ENCODE data around the gene SHOC2. TPM values are rescaled to one million over a fixed set of nuclear protein-coding genes. Genes with fewer than 3 reads are reported as not detected.

The SHOC2 gene
- 10 to 100 TPM; 32.9 to 48.9 TPM for total RNA-seq

GRCh38 chr10:110919349-110919931 lies at the start of gene SHOC2:
Gene SHOC2, plus strand, starts transcription at chr10:110919604. Its CDS starts 44,755 bp downstream, at chr10:110964359.
- peak in 1 of 2 donors; percentile 44 for TF ChIP-seq CTCF (IDR thresholded peaks at IDR 0.05)
- Histone ChIP-seq H3K9me3 (no peaks in the 10 kb centered on the region), H3K4me1 (peaks cover 0 to 35% of the 10 kb centered on the region in 2 donors), H3K27ac (peak within 1 kb of the TSS; percentile 98 to 99), H3K27me3 (no peaks in the 10 kb centered on the region), H3K36me3 (no peaks in the 10 kb centered on the region), H3K4me3 (peak within 1 kb of the TSS; percentile 80 to 82)
- peak; percentile 99 for DNase-seq (ENCODE audit: low spot score)

- no peaks in the 10 kb centered on the region for H3K27me3 ChIP-seq
- no peak for TF ChIP-seq CTCF (IDR thresholded peaks at IDR 0.05)
- H3K27ac ChIP-seq: peak overlapping the region; percentile 96 to 99
- peaks cover 0 to 24% of the 10 kb centered on the region in 2 donors for H3K4me1 ChIP-seq
- H3K9me3 ChIP-seq: no peaks in the 10 kb centered on the region
- H3K36me3 ChIP-seq: peaks cover under 1% of the 10 kb centered on the region
- H3K4me3 ChIP-seq: peak overlapping the region; percentile 74 to 99
- no peak for DNase-seq (ENCODE audit: low spot score)
Measured at GRCh38 chr10:110870823-110871297, 48.5 kb upstream of the SHOC2 start.

GRCh38 chr10:110871298-110872084 lies 47.9 kb upstream of the SHOC2 start, which contains the start of gene PDCD4:
Gene PDCD4, plus strand, starts transcription at chr10:110871928. Its CDS starts 4,100 bp downstream, at chr10:110876028.
- Histone ChIP-seq H3K27ac (peak within 1 kb of the TSS; percentile 96 to 99), H3K4me3 (peak within 1 kb of the TSS; percentile 74 to 99), H3K27me3 (no peaks in the 10 kb centered on the region), H3K36me3 (peaks cover 6% of the 10 kb centered on the region), H3K9me3 (no peaks in the 10 kb centered on the region), H3K4me1 (peaks cover 0 to 19% of the 10 kb centered on the region in 2 donors)
- no peak for TF ChIP-seq CTCF (IDR thresholded peaks at IDR 0.05)
- peak; percentile 100 for DNase-seq (ENCODE audit: low spot score)

- peaks cover 0 to 19% of the 10 kb centered on the region in 2 donors for H3K4me1 ChIP-seq
- peak in 1 of 2 donors; percentile 9 for TF ChIP-seq CTCF (IDR thresholded peaks at IDR 0.05)
- H3K36me3 ChIP-seq: peaks cover 6% of the 10 kb centered on the region
- no peaks in the 10 kb centered on the region for H3K9me3 ChIP-seq
- DNase-seq (ENCODE audit: low spot score): peak; percentile 73
- H3K4me3 ChIP-seq: peak overlapping the region; percentile 74 to 99
- peak overlapping the region; percentile 96 to 99 for H3K27ac ChIP-seq
- no peaks in the 10 kb centered on the region for H3K27me3 ChIP-seq
Measured at GRCh38 chr10:110872145-110872983, 47.0 kb upstream of the SHOC2 start.

Measured in right atrium auricular region (tissue), 2 donors.